Neuron (in vitro differentiated cells): ENCODE data around the gene TNNI2.

Experiments
- H2AFZ ChIP-seq: one replicate; pipeline ENCODE4 v1.6.1; 2013; ENCODE audit warnings: low read depth, mild to moderate bottlenecking, inconsistent platforms, low read length, moderate library complexity
- H3K27me3 ChIP-seq: one replicate; pipeline ENCODE4 v1.6.1; 2013; ENCODE audit warnings: low read length; ENCODE audit not compliant: insufficient read depth
- H3K36me3 ChIP-seq: one replicate; pipeline ENCODE4 v1.6.1; 2013; ENCODE audit warnings: low read length; ENCODE audit not compliant: insufficient read depth
- H3K4me1 ChIP-seq: one replicate; pipeline ENCODE4 v1.6.1; 2013; ENCODE audit warnings: low read length; ENCODE audit not compliant: insufficient read depth
- H3K4me3 ChIP-seq: 2 replicates; pipeline ENCODE4 v1.5.1; 2013; ENCODE audit warnings: mild to moderate bottlenecking, low read length, moderate library complexity
- H3K9me3 ChIP-seq: one replicate; pipeline ENCODE4 v1.6.1; 2013; ENCODE audit warnings: low read length

The TNNI2 gene

GRCh38 chr11:1858576-1858975 lies 19.8 kb downstream of the TNNI2 start:
- Histone ChIP-seq H3K4me3 (no peak overlapping the region), H3K9me3 (no peaks in the 10 kb centered on the region), H2AFZ (no peak overlapping the region), H3K36me3 (no peaks in the 10 kb centered on the region), H3K4me1 (no peaks in the 10 kb centered on the region), H3K27me3 (no peaks in the 10 kb centered on the region)

- Histone ChIP-seq H2AFZ (no peak overlapping the region), H3K27me3 (no peaks in the 10 kb centered on the region), H3K36me3 (no peaks in the 10 kb centered on the region), H3K9me3 (no peaks in the 10 kb centered on the region), H3K4me1 (peaks cover under 1% of the 10 kb centered on the region), H3K4me3 (no peak overlapping the region)
Measured at GRCh38 chr11:1859004-1859403, 20.2 kb downstream of the TNNI2 start.

DNA sequence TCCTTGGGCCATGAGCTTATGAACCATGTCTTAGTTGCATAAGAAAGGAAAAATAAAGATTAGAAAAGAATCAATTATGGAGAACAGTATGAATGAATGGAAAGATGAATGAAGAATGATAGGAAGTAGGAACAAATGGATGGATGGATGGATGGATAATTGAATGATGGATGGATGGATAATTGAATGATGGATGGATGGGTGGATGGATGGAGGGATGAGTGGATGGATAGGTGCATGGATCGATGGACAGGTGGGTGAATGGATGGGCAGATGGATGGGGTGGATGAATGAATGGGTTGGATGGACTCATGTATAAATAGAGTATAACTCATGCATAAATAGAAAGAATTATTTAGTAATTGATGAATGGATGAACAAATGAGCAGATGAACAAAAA lies 21.3 kb downstream of the TNNI2 start:
- no peak overlapping the region for H3K4me3 ChIP-seq
- H3K27me3 ChIP-seq: no peaks in the 10 kb centered on the region
- no peaks in the 10 kb centered on the region for H3K36me3 ChIP-seq
- no peak overlapping the region for H2AFZ ChIP-seq
- H3K4me1 ChIP-seq: peaks cover 11% of the 10 kb centered on the region
- no peaks in the 10 kb centered on the region for H3K9me3 ChIP-seq

GRCh38 chr11:1861435-1862411 lies 22.9 kb downstream of the TNNI2 start:
- Histone ChIP-seq H3K27me3 (no peaks in the 10 kb centered on the region), H3K9me3 (no peaks in the 10 kb centered on the region), H3K36me3 (no peaks in the 10 kb centered on the region), H3K4me3 (no peak overlapping the region), H2AFZ (no peak overlapping the region), H3K4me1 (peaks cover 13% of the 10 kb centered on the region)

DNA sequence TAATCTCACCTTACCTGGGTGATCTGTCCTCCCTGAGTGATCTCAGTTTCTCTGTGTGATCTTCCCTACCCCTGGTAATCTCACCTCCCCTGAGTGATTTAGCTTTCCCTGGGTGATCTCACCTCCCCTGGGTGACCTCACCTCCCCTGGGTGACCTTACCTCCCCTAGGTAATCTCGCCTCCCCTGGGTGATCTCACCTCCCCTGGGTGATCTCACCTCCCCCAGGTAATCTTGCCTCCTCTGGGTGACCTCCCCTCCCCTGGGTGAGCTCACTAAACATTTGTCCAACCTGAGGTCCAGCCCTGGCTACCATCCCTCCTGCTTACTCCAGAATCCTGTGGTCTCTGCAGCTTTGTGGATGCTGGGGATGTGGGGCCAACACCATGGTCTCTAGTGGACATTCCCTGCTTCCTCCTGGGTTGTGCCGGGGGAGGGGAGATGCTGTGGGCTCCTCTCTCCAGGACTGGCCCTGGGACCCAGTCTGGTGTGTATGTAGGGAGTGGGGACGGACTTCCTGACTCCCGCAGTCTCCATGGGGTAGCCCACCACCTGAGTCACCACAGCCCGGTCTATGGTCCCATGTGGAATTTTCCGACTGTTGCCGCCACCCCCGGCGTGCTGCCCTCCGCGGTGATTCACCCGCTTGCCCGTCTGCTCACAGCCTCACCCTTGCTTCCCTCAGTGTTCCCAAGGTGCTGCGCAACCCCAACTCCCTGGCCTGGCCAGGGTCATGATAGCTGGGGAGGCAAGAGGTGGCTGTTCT lies 24.0 kb downstream of the TNNI2 start:
- no peak overlapping the region for H2AFZ ChIP-seq
- H3K27me3 ChIP-seq: no peaks in the 10 kb centered on the region
- H3K4me1 ChIP-seq: peaks cover 13% of the 10 kb centered on the region
- H3K4me3 ChIP-seq: no peak overlapping the region
- no peaks in the 10 kb centered on the region for H3K9me3 ChIP-seq
- H3K36me3 ChIP-seq: no peaks in the 10 kb centered on the region

- Histone ChIP-seq H3K4me3 (no peak overlapping the region), H3K9me3 (no peaks in the 10 kb centered on the region), H3K36me3 (no peaks in the 10 kb centered on the region), H3K27me3 (no peaks in the 10 kb centered on the region), H3K4me1 (peaks cover 13% of the 10 kb centered on the region), H2AFZ (no peak overlapping the region)
Measured at GRCh38 chr11:1863352-1864216, 24.8 kb downstream of the TNNI2 start.

- Histone ChIP-seq H2AFZ (no peak overlapping the region), H3K9me3 (no peaks in the 10 kb centered on the region), H3K36me3 (no peaks in the 10 kb centered on the region), H3K4me1 (peaks cover 13% of the 10 kb centered on the region), H3K27me3 (no peaks in the 10 kb centered on the region), H3K4me3 (no peak overlapping the region)
Measured at GRCh38 chr11:1864231-1864630, 25.4 kb downstream of the TNNI2 start.

DNA sequence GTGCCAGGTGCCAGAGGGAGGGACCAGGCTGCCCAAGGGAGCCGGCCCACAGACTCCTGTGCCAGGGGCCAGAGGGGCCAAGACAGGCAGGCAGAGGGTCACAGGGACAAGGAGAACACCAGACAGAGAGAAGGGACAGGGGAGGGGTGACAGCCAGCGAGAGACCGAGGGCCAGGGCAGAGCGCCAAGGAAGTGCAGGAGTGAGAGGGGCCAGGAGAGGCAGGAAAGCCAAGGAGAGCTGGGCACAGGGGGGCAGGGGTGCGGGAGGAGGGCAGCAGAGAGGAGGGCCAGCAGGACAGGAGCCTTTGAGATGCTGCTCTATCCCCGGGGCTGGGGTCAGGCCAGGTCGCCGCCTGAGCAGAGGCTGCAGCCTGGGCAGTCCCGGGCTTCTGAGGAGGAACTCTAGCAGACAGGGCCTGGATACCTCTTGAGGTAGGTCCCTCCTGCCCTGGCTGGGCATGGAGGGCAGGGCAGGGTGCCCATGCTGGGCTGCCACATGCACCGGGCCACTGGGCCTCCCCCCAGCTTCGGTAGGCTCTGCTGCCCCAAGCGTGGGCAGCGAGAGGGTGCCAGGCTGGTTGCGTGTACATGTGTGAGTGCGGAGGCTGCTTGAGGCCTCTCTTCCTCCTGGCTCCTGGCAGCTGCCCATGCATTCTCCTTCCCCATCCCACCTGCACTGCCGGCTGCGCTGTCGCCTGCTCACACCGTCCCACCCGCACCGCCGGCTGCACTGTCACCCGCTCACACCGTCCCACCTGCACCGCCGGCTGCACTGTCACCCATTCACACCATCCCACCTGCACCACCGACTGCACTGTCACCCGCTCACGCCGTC lies 26.3 kb downstream of the TNNI2 start:
- Histone ChIP-seq H3K4me3 (no peak overlapping the region), H3K9me3 (no peaks in the 10 kb centered on the region), H3K27me3 (no peaks in the 10 kb centered on the region), H3K36me3 (no peaks in the 10 kb centered on the region), H3K4me1 (peaks cover 13% of the 10 kb centered on the region), H2AFZ (no peak overlapping the region)

GRCh38 chr11:1866226-1866625 lies 27.4 kb downstream of the TNNI2 start:
- H3K4me3 ChIP-seq: no peak overlapping the region
- H3K27me3 ChIP-seq: no peaks in the 10 kb centered on the region
- no peaks in the 10 kb centered on the region for H3K36me3 ChIP-seq
- H3K9me3 ChIP-seq: no peaks in the 10 kb centered on the region
- H2AFZ ChIP-seq: no peak overlapping the region
- peaks cover 13% of the 10 kb centered on the region for H3K4me1 ChIP-seq

DNA sequence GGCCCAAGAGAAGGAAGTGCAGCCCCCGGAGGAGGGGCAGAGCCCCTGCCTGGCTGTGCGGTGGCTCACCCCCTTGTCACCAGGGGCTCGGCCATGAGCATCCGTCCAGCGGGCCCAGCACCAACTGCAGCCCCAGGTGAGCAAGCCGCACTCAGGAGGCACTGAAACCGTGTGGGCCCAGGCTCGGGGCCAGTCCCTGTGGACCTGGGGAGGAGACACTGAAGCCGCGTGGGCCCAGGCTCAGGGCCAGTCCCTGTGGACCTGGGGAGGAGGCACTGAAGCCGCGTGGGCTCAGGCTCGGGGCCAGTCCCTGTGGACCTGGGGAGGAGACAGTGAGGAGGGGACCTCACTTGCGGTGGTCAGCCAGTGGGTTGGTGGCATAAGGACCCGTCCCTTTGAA lies 28.0 kb downstream of the TNNI2 start:
- H3K4me1 ChIP-seq: peaks cover 13% of the 10 kb centered on the region
- H3K27me3 ChIP-seq: no peaks in the 10 kb centered on the region
- H3K9me3 ChIP-seq: no peaks in the 10 kb centered on the region
- no peaks in the 10 kb centered on the region for H3K36me3 ChIP-seq
- H2AFZ ChIP-seq: no peak overlapping the region
- no peak overlapping the region for H3K4me3 ChIP-seq

- no peak overlapping the region for H3K4me3 ChIP-seq
- no peaks in the 10 kb centered on the region for H3K9me3 ChIP-seq
- H2AFZ ChIP-seq: no peak overlapping the region
- no peaks in the 10 kb centered on the region for H3K36me3 ChIP-seq
- H3K4me1 ChIP-seq: peaks cover 13% of the 10 kb centered on the region
- H3K27me3 ChIP-seq: no peaks in the 10 kb centered on the region
Measured at GRCh38 chr11:1867381-1867780, 28.6 kb downstream of the TNNI2 start.

DNA sequence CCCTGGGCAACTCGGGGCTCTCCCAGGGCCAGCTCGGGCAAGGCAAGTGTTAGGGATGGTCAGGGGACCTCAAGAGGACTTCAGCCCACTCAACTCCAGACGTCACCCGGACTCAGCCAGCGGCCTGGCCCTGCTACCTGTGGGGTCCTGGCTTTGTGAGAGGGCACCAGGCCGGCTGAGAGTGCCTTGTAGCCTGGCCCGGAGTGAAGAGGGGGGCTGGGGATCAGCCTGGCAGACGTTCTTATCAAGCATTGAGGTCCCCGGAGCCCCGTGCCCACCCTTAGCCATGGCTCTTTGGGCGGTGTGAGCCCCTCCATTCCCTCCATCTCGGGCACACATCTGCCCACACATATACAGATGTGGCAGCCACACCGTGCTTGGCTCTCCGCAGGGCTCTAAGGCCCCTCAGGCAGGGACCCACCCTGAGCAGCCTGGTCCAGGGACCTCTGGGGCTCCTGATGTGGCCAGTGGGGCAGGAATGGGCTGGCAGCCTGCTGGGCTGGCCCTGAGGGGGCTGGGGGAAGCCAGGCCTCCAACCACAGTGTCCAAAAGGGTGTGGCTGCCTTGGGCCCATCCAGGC lies 29.4 kb downstream of the TNNI2 start:
- Histone ChIP-seq H3K27me3 (no peaks in the 10 kb centered on the region), H3K4me3 (no peak overlapping the region), H3K9me3 (no peaks in the 10 kb centered on the region), H2AFZ (no peak overlapping the region), H3K36me3 (no peaks in the 10 kb centered on the region), H3K4me1 (peaks cover 13% of the 10 kb centered on the region)
